Measurements from ENCODE around the gene AHNAK2. TPM values are rescaled to one million over a fixed set of nuclear protein-coding genes. Genes with fewer than 3 reads are reported as not detected.

Gene AHNAK2
- total and polyA plus RNA-seq, 2 of the 13 experiments (the other 11 are each of a cell fraction or from before 2014, with no cell fraction given): 0.11 to 0.18 TPM

- TF ChIP-seq ZNF280B (CRISPR knock-in tag; IDR thresholded peaks at IDR 0.05; ENCODE audit: borderline replicate concordance): peak; percentile 68; the same call in 1 of the 2 replicates
- TF ChIP-seq, protein P1, sequence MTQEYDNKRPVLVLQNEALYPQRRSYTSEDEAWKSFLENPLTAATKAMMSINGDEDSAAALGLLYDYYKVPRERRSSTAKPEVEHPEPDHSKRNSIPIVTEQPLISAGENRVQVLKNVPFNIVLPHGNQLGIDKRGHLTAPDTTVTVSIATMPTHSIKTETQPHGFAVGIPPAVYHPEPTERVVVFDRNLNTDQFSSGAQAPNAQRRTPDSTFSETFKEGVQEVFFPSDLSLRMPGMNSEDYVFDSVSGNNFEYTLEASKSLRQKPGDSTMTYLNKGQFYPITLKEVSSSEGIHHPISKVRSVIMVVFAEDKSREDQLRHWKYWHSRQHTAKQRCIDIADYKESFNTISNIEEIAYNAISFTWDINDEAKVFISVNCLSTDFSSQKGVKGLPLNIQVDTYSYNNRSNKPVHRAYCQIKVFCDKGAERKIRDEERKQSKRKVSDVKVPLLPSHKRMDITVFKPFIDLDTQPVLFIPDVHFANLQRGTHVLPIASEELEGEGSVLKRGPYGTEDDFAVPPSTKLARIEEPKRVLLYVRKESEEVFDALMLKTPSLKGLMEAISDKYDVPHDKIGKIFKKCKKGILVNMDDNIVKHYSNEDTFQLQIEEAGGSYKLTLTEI (CRISPR knock-in tag; conservative IDR thresholded peaks at IDR 0.05): no peak
- 0 out of 2 replicates have a peak, but pooled peaks have one; percentile 45 for TF ChIP-seq RNF2 (conservative IDR thresholded peaks at IDR 0.05; ENCODE audit: low read depth)
- TF ChIP-seq ZBTB7B (CRISPR knock-in tag; IDR thresholded peaks at IDR 0.05): 0 out of 2 replicates have a peak, but pooled peaks have one; percentile 26
- TF ChIP-seq ZNF782 (CRISPR knock-in tag; IDR thresholded peaks at IDR 0.05; ENCODE audit: borderline replicate concordance): peak; percentile 70; the same call in 1 of the 2 replicates
- peak; percentile 68 for TF ChIP-seq HDAC1 (CRISPR knock-in tag; IDR thresholded peaks at IDR 0.05)
- peak; percentile 95 for TF ChIP-seq ZNF605 (CRISPR knock-in tag; IDR thresholded peaks at IDR 0.05)
- TF ChIP-seq, protein P2, sequence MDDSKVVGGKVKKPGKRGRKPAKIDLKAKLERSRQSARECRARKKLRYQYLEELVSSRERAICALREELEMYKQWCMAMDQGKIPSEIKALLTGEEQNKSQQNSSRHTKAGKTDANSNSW (CRISPR knock-in tag; IDR thresholded peaks at IDR 0.05; ENCODE audit: borderline replicate concordance): no peak; the same call in 1 of the 2 replicates
- TF ChIP-seq ZNF556 (CRISPR knock-in tag; IDR thresholded peaks at IDR 0.05; ENCODE audit: borderline replicate concordance): 0 out of 2 replicates have a peak, but pooled peaks have one; percentile 15
- peak; percentile 71 for TF ChIP-seq HNRNPLL (IDR thresholded peaks at IDR 0.05; ENCODE audit: low read depth, low read length, poor library complexity, severe bottlenecking)
- peak; percentile 58; the same call in 1 of the 2 replicates for TF ChIP-seq CREB1 (IDR thresholded peaks at IDR 0.05)
- TF ChIP-seq CREB1 (CRISPR knock-in tag; IDR thresholded peaks at IDR 0.05): peak; percentile 36; the same call in 1 of the 2 replicates
- TF ChIP-seq RELA (CRISPR knock-in tag; IDR thresholded peaks at IDR 0.05): no peak; the same call in 1 of the 2 replicates
- TF ChIP-seq NFE2L2 (IDR thresholded peaks at IDR 0.05; ENCODE audit: low read length): peak; percentile 9; the same call in 1 of the 2 replicates
- TF ChIP-seq, protein P3, sequence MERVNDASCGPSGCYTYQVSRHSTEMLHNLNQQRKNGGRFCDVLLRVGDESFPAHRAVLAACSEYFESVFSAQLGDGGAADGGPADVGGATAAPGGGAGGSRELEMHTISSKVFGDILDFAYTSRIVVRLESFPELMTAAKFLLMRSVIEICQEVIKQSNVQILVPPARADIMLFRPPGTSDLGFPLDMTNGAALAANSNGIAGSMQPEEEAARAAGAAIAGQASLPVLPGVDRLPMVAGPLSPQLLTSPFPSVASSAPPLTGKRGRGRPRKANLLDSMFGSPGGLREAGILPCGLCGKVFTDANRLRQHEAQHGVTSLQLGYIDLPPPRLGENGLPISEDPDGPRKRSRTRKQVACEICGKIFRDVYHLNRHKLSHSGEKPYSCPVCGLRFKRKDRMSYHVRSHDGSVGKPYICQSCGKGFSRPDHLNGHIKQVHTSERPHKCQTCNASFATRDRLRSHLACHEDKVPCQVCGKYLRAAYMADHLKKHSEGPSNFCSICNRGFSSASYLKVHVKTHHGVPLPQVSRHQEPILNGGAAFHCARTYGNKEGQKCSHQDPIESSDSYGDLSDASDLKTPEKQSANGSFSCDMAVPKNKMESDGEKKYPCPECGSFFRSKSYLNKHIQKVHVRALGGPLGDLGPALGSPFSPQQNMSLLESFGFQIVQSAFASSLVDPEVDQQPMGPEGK (CRISPR knock-in tag; IDR thresholded peaks at IDR 0.05): peak; percentile 23; the same call in 1 of the 2 replicates
- TF ChIP-seq GABPB1 (CRISPR knock-in tag; IDR thresholded peaks at IDR 0.05): peak; percentile 63
- TF ChIP-seq ONECUT2 (CRISPR knock-in tag; IDR thresholded peaks at IDR 0.05): 0 out of 2 replicates have a peak, but pooled peaks have one; percentile 41
- peak; percentile 71; the same call in 1 of the 2 replicates for TF ChIP-seq ZNF430 (CRISPR knock-in tag; IDR thresholded peaks at IDR 0.05)
- TF ChIP-seq ZNF773 (CRISPR knock-in tag; IDR thresholded peaks at IDR 0.05; ENCODE audit: borderline replicate concordance): 0 out of 2 replicates have a peak, but pooled peaks have one; percentile 65
- TF ChIP-seq NFYB (CRISPR knock-in tag; IDR thresholded peaks at IDR 0.05): peak; percentile 86
- TF ChIP-seq NFKB2 (CRISPR knock-in tag; IDR thresholded peaks at IDR 0.05; ENCODE audit: borderline replicate concordance): peak; percentile 63; the same call in 1 of the 2 replicates
- TF ChIP-seq GMEB2 (CRISPR knock-in tag; IDR thresholded peaks at IDR 0.05; ENCODE audit: low read depth): peak; percentile 60
These were observed 42.9 kb upstream of the AHNAK2 start, which contains the start of gene CDCA4 (continued) for GRCh38 chr14:105020815-105021655.
